H9 (cell line): ENCODE data around the gene UMAD1. TPM values are rescaled to one million over a fixed set of nuclear protein-coding genes. Genes with fewer than 3 reads are reported as not detected.

ENCODE experiments used
- DNase-seq: peaks from one replicate; pipeline ENCODE4 v3.0.0-alpha.2; 2017
- H2AFZ ChIP-seq: one replicate; pipeline ENCODE4 v1.6.1; 2013; ENCODE audit warnings: mild to moderate bottlenecking, low read length, control low read depth, moderate library complexity
- H2AK5ac ChIP-seq: 2 replicates; pipeline ENCODE4 v1.6.1; 2013; ENCODE audit warnings: low read length, control low read depth, mixed read lengths; ENCODE audit not compliant: insufficient read length
- H2BK120ac ChIP-seq: one replicate; pipeline ENCODE4 v1.6.1; 2013; ENCODE audit warnings: low read depth, mild to moderate bottlenecking, low read length, control low read depth, inconsistent platforms; ENCODE audit not compliant: poor library complexity, severe bottlenecking
- H2BK12ac ChIP-seq: 2 replicates; pipeline ENCODE4 v1.6.1; 2013; ENCODE audit warnings: low read length, control low read depth, mixed read lengths, low read depth; ENCODE audit not compliant: insufficient read length
- H2BK15ac ChIP-seq: 2 replicates; pipeline ENCODE4 v1.6.1; 2013; ENCODE audit warnings: low read depth, low read length, control low read depth
- H2BK20ac ChIP-seq: one replicate; pipeline ENCODE4 v1.6.1; 2013; ENCODE audit warnings: low read depth, mild to moderate bottlenecking, low read length, control low read depth, inconsistent platforms; ENCODE audit not compliant: poor library complexity, severe bottlenecking
- H2BK5ac ChIP-seq: 2 replicates; pipeline ENCODE4 v1.6.1; 2013; ENCODE audit warnings: low read length, control low read depth, mixed read lengths; ENCODE audit not compliant: insufficient read length
- H3K14ac ChIP-seq: 2 replicates; pipeline ENCODE4 v1.6.1; 2013; ENCODE audit warnings: low read length, control low read depth; ENCODE audit not compliant: insufficient read depth
- H3K18ac ChIP-seq: 2 replicates; pipeline ENCODE4 v1.6.1; 2013; ENCODE audit warnings: low read depth, mild to moderate bottlenecking, mixed read lengths, low read length, control low read depth; ENCODE audit not compliant: insufficient read length
- H3K23ac ChIP-seq: 2 replicates; pipeline ENCODE4 v1.6.1; 2013; ENCODE audit warnings: low read length, control low read depth, mixed read lengths, low read depth; ENCODE audit not compliant: insufficient read length
- H3K23me2 ChIP-seq: 2 replicates; pipeline ENCODE4 v1.6.1; 2013; ENCODE audit warnings: low read depth, mild to moderate bottlenecking, mixed read lengths, low read length, control low read depth; ENCODE audit not compliant: insufficient read length, poor library complexity, severe bottlenecking
- H3K27ac ChIP-seq: 2 replicates; pipeline ENCODE4 v1.5.1; 2013; ENCODE audit warnings: low read length, control low read depth, mixed read lengths, low read depth; ENCODE audit not compliant: insufficient read length
- H3K27me3 ChIP-seq: 2 replicates; pipeline ENCODE4 v1.6.1; 2013; ENCODE audit warnings: low read length, control low read depth, inconsistent platforms; ENCODE audit not compliant: insufficient read depth
- H3K4ac ChIP-seq: 2 replicates; pipeline ENCODE4 v1.6.1; 2013; ENCODE audit warnings: low read depth, mild to moderate bottlenecking, control low read depth, inconsistent platforms, low read length, moderate library complexity
- H3K4me1 ChIP-seq: 2 replicates; pipeline ENCODE4 v1.6.1; 2013; ENCODE audit warnings: low read length, control low read depth, inconsistent platforms; ENCODE audit not compliant: insufficient read depth
- H3K4me2 ChIP-seq: 2 replicates; pipeline ENCODE4 v1.6.1; 2013; ENCODE audit warnings: low read length, control low read depth, mixed read lengths; ENCODE audit not compliant: insufficient read length, insufficient read depth
- H3K56ac ChIP-seq: 2 replicates; pipeline ENCODE4 v1.6.1; 2013; ENCODE audit warnings: low read depth, mild to moderate bottlenecking, mixed read lengths, low read length, control low read depth; ENCODE audit not compliant: insufficient read length
- H3K79me1 ChIP-seq: 2 replicates; pipeline ENCODE4 v1.6.1; 2013; ENCODE audit warnings: low read depth, mild to moderate bottlenecking, moderate library complexity, low read length, control low read depth, inconsistent platforms; ENCODE audit not compliant: insufficient read depth, poor library complexity, severe bottlenecking
- H3K79me2 ChIP-seq: 2 replicates; pipeline ENCODE4 v1.6.1; 2013; ENCODE audit warnings: low read length, control low read depth, inconsistent platforms; ENCODE audit not compliant: insufficient read depth
- H3K9ac ChIP-seq: 2 replicates; pipeline ENCODE4 v1.6.1; 2013; ENCODE audit warnings: low read length, control low read depth, mixed read lengths; ENCODE audit not compliant: insufficient read length; ENCODE audit errors: extremely low read depth
- H3K9me3 ChIP-seq: one replicate; pipeline ENCODE4 v1.6.1; 2013; ENCODE audit warnings: low read depth, low read length, inconsistent platforms; ENCODE audit not compliant: control insufficient read depth
- H3T11ph ChIP-seq: one replicate; pipeline ENCODE4 v1.6.1; 2013; ENCODE audit warnings: mild to moderate bottlenecking, low read length, control low read depth, inconsistent platforms
- H4K20me1 ChIP-seq: one replicate; pipeline ENCODE4 v1.6.1; 2013; ENCODE audit not compliant: control insufficient read depth, insufficient read length, insufficient read depth
- H4K5ac ChIP-seq: 2 replicates; pipeline ENCODE4 v1.6.1; 2013; ENCODE audit warnings: low read depth, mild to moderate bottlenecking, mixed read lengths, low read length, control low read depth; ENCODE audit not compliant: insufficient read length
- H4K8ac ChIP-seq: replicated peaks from 2 replicates; pipeline ENCODE4 v1.6.1; 2013; ENCODE audit warnings: low read length, control low read depth, mixed read lengths, low read depth; ENCODE audit not compliant: insufficient read length
- H4K91ac ChIP-seq: 2 replicates; pipeline ENCODE4 v1.6.1; 2013; ENCODE audit warnings: low read depth, mild to moderate bottlenecking, moderate library complexity, mixed read lengths, low read length, control low read depth; ENCODE audit not compliant: insufficient read length
- H3K27ac Mint-ChIP-seq, 3 experiments: 2 replicates in 2 of 3; 3 replicates in 1 of 3; pipeline ENCODE4 v1.8.0; 2020 to 2021; ENCODE audit warnings: mixed read lengths in 3 of 3, mild to moderate bottlenecking in 1 of 3, moderate library complexity in 1 of 3
- H3K27me3 Mint-ChIP-seq: 2 replicates; pipeline ENCODE4 v1.8.0; 2021; ENCODE audit warnings: low read depth, mild to moderate bottlenecking, moderate library complexity, mixed read lengths
- H3K36me3 Mint-ChIP-seq, 3 experiments: 2 replicates in 2 of 3; 3 replicates in 1 of 3; pipeline ENCODE4 v1.8.0; 2020 to 2021; ENCODE audit warnings: low read depth in 3 of 3, mixed read lengths in 3 of 3; ENCODE audit not compliant: insufficient read depth in 1 of 3
- H3K4me1 Mint-ChIP-seq, 2 experiments: 2 replicates each; pipeline ENCODE4 v1.8.0; 2020; ENCODE audit warnings: mixed read lengths in 2 of 2
- H3K4me3 Mint-ChIP-seq, 2 experiments: 2 replicates in 1 of 2; 3 replicates in 1 of 2; pipeline ENCODE4 v1.8.0; 2020 to 2021; ENCODE audit warnings: mild to moderate bottlenecking in 2 of 2, mixed read lengths in 2 of 2, moderate library complexity in 1 of 2
- H3K9me3 Mint-ChIP-seq, 2 experiments: 2 replicates in 1 of 2; 3 replicates in 1 of 2; pipeline ENCODE4 v1.8.0; 2020; ENCODE audit warnings: mild to moderate bottlenecking in 2 of 2, mixed read lengths in 2 of 2, moderate library complexity in 1 of 2
- WGBS: extraction: QIAGEN DNeasy Blood & Tissue Kit; methylation state at CpG from one replicate; pipeline ENCODE4 v1.1.7; 2013; ENCODE audit warnings: missing lambda C conversion rate, low lambda C conversion rate, mixed read lengths; ENCODE audit not compliant: insufficient read length; ENCODE audit errors: extremely low coverage; 5-methylcytosine and 5-hydroxymethylcytosine counted together
- total RNA-seq: library from RNA; stranded (reverse); gene quantifications from 2 replicates; pipeline ENCODE4 v1.2.1, GENCODE V29; 2021
- TF ChIP-seq, protein P1 (sequence below): fragments of 200-600 bp; sonication (generic); conservative IDR thresholded peaks from 3 replicates; pipeline ENCODE4 v1.8.0; 2021; ENCODE audit warnings: antibody characterized with exemption, mild to moderate bottlenecking

UMAD1 gene
- total RNA-seq, 1 experiment from 2014 or later, result 8.9 TPM

GRCh38 chr7:7761340-7761973, 120.9 kb downstream of the UMAD1 start:
- Histone ChIP-seq H4K91ac (no peak overlapping the region), H2BK20ac (no peak overlapping the region), H3K23ac (no peak overlapping the region), H3K79me2 (no peaks in the 10 kb centered on the region), H3K27ac (no peak overlapping the region), H4K8ac (no peak overlapping the region), H2BK15ac (no peak overlapping the region), H2AFZ (no peak overlapping the region), H3K23me2 (no peaks in the 10 kb centered on the region), H3K9me3 (no peaks in the 10 kb centered on the region), H2BK12ac (no peak overlapping the region), H4K5ac (no peak overlapping the region), H2BK120ac (no peak overlapping the region), H4K20me1 (no peaks in the 10 kb centered on the region), H3K79me1 (no peaks in the 10 kb centered on the region), H3K18ac (no peak overlapping the region), H3K9ac (no peak overlapping the region), H3T11ph (no peak overlapping the region), H3K27me3 (no peaks in the 10 kb centered on the region), H2AK5ac (no peak overlapping the region), H3K4me1 (no peaks in the 10 kb centered on the region), H3K56ac (no peak overlapping the region), H2BK5ac (no peak overlapping the region), H3K4me2 (no peak overlapping the region), H3K14ac (no peak overlapping the region), H3K4ac (no peak overlapping the region)
- WGBS, result no CpG with 5 or more reads among the region's 5 CpGs
- Mint-ChIP-seq H3K27me3 (no peaks in the 10 kb centered on the region), H3K4me1 (peaks cover 0 to 5% of the 10 kb centered on the region in 2 experiments; a peak in 3 of 4 replicates), H3K36me3 (no peaks in the 10 kb centered on the region), H3K4me3 (no peak overlapping the region), H3K9me3 (no peaks in the 10 kb centered on the region), H3K27ac (no peak overlapping the region)
- TF ChIP-seq, protein P1, sequence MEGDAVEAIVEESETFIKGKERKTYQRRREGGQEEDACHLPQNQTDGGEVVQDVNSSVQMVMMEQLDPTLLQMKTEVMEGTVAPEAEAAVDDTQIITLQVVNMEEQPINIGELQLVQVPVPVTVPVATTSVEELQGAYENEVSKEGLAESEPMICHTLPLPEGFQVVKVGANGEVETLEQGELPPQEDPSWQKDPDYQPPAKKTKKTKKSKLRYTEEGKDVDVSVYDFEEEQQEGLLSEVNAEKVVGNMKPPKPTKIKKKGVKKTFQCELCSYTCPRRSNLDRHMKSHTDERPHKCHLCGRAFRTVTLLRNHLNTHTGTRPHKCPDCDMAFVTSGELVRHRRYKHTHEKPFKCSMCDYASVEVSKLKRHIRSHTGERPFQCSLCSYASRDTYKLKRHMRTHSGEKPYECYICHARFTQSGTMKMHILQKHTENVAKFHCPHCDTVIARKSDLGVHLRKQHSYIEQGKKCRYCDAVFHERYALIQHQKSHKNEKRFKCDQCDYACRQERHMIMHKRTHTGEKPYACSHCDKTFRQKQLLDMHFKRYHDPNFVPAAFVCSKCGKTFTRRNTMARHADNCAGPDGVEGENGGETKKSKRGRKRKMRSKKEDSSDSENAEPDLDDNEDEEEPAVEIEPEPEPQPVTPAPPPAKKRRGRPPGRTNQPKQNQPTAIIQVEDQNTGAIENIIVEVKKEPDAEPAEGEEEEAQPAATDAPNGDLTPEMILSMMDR, result no peak
- no peak for DNase-seq
